Fibroblast of the conjunctiva (primary cell): ENCODE data around the gene PIKFYVE.
"Not testable (repeated sequence)": the region's sequence is repeated elsewhere in the genome, so short reads cannot be mapped to it uniquely, and the experiment has no call there.

Source experiments
- DNase-seq: peaks from one replicate; pipeline ENCODE4 v3.0.0-alpha.2; 2010; ENCODE audit warnings: low read depth

PIKFYVE gene

GRCh38 chr2:208265801-208266552 is at the start of gene PIKFYVE:
PIKFYVE (plus strand) TSS chr2:208266255; CDS start chr2:208271520, 5,265 bp downstream.
- DNase-seq: peak; percentile 98

GRCh38 chr2:208221873-208222272 is 44.2 kb upstream of the PIKFYVE start:
- DNase-seq: not testable (repeated sequence)

GRCh38 chr2:208222351-208222750 is 43.7 kb upstream of the PIKFYVE start:
- no peak for DNase-seq

- no peak for DNase-seq
Measured at GRCh38 chr2:208224802-208225201, 41.3 kb upstream of the PIKFYVE start.

GRCh38 chr2:208227581-208228232 is 38.3 kb upstream of the PIKFYVE start:
- no peak for DNase-seq

- DNase-seq: no peak
Measured at GRCh38 chr2:208228476-208228875, 37.6 kb upstream of the PIKFYVE start.

GRCh38 chr2:208234786-208235185 is 31.3 kb upstream of the PIKFYVE start:
- DNase-seq: no peak

GRCh38 chr2:208235860-208236259 is 30.2 kb upstream of the PIKFYVE start:
- no peak for DNase-seq

- DNase-seq: no peak
Measured at GRCh38 chr2:208239770-208240493, 26.1 kb upstream of the PIKFYVE start.

GRCh38 chr2:208240619-208241209 is 25.3 kb upstream of the PIKFYVE start:
- no peak for DNase-seq

- no peak for DNase-seq
Measured at GRCh38 chr2:208244422-208244821, 21.6 kb upstream of the PIKFYVE start.

GRCh38 chr2:208245746-208246145 is 20.3 kb upstream of the PIKFYVE start:
- no peak for DNase-seq

- DNase-seq: no peak
Measured at GRCh38 chr2:208248601-208249000, 17.5 kb upstream of the PIKFYVE start.

- no peak for DNase-seq
Measured at GRCh38 chr2:208249296-208249695, 16.8 kb upstream of the PIKFYVE start.

- no peak for DNase-seq
Measured at GRCh38 chr2:208250388-208250787, 15.7 kb upstream of the PIKFYVE start.

GRCh38 chr2:208251098-208251497 is 15.0 kb upstream of the PIKFYVE start:
- DNase-seq: no peak

GRCh38 chr2:208252716-208253492 is 13.2 kb upstream of the PIKFYVE start:
- no peak for DNase-seq

GRCh38 chr2:208253600-208254117 is 12.4 kb upstream of the PIKFYVE start:
- no peak for DNase-seq

GRCh38 chr2:208254118-208254870 is 11.8 kb upstream of the PIKFYVE start:
- peak; percentile 86 for DNase-seq

- peak; percentile 90 for DNase-seq
Measured at GRCh38 chr2:208254871-208255556, 11.0 kb upstream of the PIKFYVE start, which contains the start of gene IDH1. IDH1 (minus strand) TSS chr2:208255071; CDS start chr2:208251551, 3,520 bp downstream.
